K562 (cell line): ENCODE results near the gene ANKRD34A. TPM values are rescaled to one million over a fixed set of nuclear protein-coding genes. Genes with fewer than 3 reads are reported as not detected.

Experiments
- ATAC-seq: fragments of 200-7000 bp; cut with Tn5 transposase; 3 replicates; pipeline ENCODE4 v1.9.1; 2020; ENCODE audit warnings: moderate library complexity
- BruUV-seq: library from RNA; stranded (reverse); fragments of 400-500 nt; replicated peaks from 2 replicates; lab custom pipeline; 2021; lab: Mats Ljungman, UMichigan
- CTCF ChIA-PET: fragments of 300-600 bp; formaldehyde crosslinking; extraction: SDS; loops from one replicate; lab custom pipeline; 2021; ENCODE audit warnings: low intra/inter-chr PET ratio; lab: Yijun Ruan, JAX
- POLR2A ChIA-PET: fragments of 300-600, 350-650 bp; sonication (Branson Sonifier 250); formaldehyde crosslinking; extraction: SDS; loops from one replicate; lab custom pipeline; 2021; ENCODE audit warnings: antibody characterized with exemption, inconsistent platforms; lab: Yijun Ruan, JAX
- DNase-seq, 4 experiments: peaks; one replicate each; pipeline versions ENCODE4 v3.0.0 to v3.0.0-alpha.2; 2011 to 2018; ENCODE audit warnings: low spot score in 3 of 4, mixed read lengths in 3 of 4; ENCODE audit errors: extremely low read depth in 1 of 4
- FAIRE-seq: peaks from 2 replicates; lab custom pipeline; 2011; peaks lifted over from hg19 to GRCh38; lab: Jason Lieb, UNC
- H2AFZ ChIP-seq: 2 replicates; pipeline ENCODE4 v1.6.0; 2011; ENCODE audit warnings: low read depth, low read length, control low read depth, inconsistent platforms
- H3K27ac ChIP-seq: fragments of 200-600 bp; 3 replicates; pipeline ENCODE4 v1.8.0; 2011; ENCODE audit warnings: low read depth, mild to moderate bottlenecking, control low read depth, inconsistent platforms, low read length, moderate library complexity, mixed read lengths; ENCODE audit errors: extremely low read depth
- H3K27me3 ChIP-seq, 2 experiments: fragments of 300-600 bp in 1 of 2; 2 replicates in 1 of 2; 3 replicates in 1 of 2; pipeline versions ENCODE4 v1.6.0 to v1.8.0; 2011; ENCODE audit warnings: inconsistent platforms in 2 of 2, low read length in 2 of 2, mild to moderate bottlenecking in 1 of 2, mixed read lengths in 1 of 2, moderate library complexity in 1 of 2; ENCODE audit not compliant: control insufficient read depth in 2 of 2, insufficient read depth in 2 of 2
- H3K36me3 ChIP-seq: fragments of 300-600 bp; 3 replicates; pipeline ENCODE4 v1.8.0; 2011; ENCODE audit warnings: mild to moderate bottlenecking, low read length, inconsistent platforms; ENCODE audit not compliant: control insufficient read depth, insufficient read depth
- H3K4me1 ChIP-seq, 2 experiments: fragments of 200-600 bp in 1 of 2; replicated peaks in 1 of 2; 2 replicates in 1 of 2; 3 replicates in 1 of 2; pipeline versions ENCODE4 v1.5.1 to v1.8.0; 2011; ENCODE audit warnings: inconsistent platforms in 2 of 2, low read length in 2 of 2, mild to moderate bottlenecking in 1 of 2, mixed read lengths in 1 of 2, moderate library complexity in 1 of 2; ENCODE audit not compliant: control insufficient read depth in 2 of 2, insufficient read depth in 2 of 2
- H3K4me2 ChIP-seq: 2 replicates; pipeline ENCODE4 v1.6.1; 2011; ENCODE audit warnings: low read length, control low read depth, inconsistent platforms, mixed read lengths; ENCODE audit not compliant: insufficient read depth
- H3K4me3 ChIP-seq: fragments of 200-600 bp; sonication (generic), shearing (Covaris generic); 2 replicates; pipeline ENCODE4 v1.5.1; 2016; ENCODE audit warnings: control low read depth, inconsistent platforms
- H3K79me2 ChIP-seq: fragments of 200-600 bp; 3 replicates; pipeline ENCODE4 v1.8.0; 2011; ENCODE audit warnings: low read length, inconsistent platforms; ENCODE audit not compliant: control insufficient read depth, insufficient read depth
- H3K9ac ChIP-seq, 2 experiments: 2 replicates each; pipeline versions ENCODE4 v1.6.0 to v1.6.1; 2011; ENCODE audit warnings: low read depth in 2 of 2, low read length in 2 of 2, control low read depth in 1 of 2, inconsistent platforms in 1 of 2, mild to moderate bottlenecking in 1 of 2, mixed read lengths in 1 of 2; ENCODE audit not compliant: insufficient read depth in 1 of 2
- H3K9me1 ChIP-seq: one replicate; pipeline ENCODE4 v1.6.0; 2011; ENCODE audit warnings: inconsistent platforms, mild to moderate bottlenecking, low read length, moderate library complexity; ENCODE audit not compliant: control insufficient read depth, insufficient read depth
- H3K9me3 ChIP-seq: replicated peaks from 2 replicates; pipeline ENCODE4 v1.5.1; 2011; ENCODE audit warnings: low read depth, low read length, inconsistent platforms; ENCODE audit not compliant: control insufficient read depth, insufficient read depth
- H4K20me1 ChIP-seq: replicated peaks from 2 replicates; pipeline ENCODE4 v1.6.1; 2011; ENCODE audit warnings: low read length, inconsistent platforms, mixed read lengths; ENCODE audit not compliant: control insufficient read depth, insufficient read depth
- ADNP ChIP-seq: fragments of 200-800 bp; sonication (Bioruptor generic); IDR thresholded peaks from 2 replicates; pipeline ENCODE4 v1.6.1; 2016; ENCODE audit warnings: missing genetic modification characterization, missing compliant biosample characterization
- EZH2 ChIP-seq: IDR thresholded peaks from 2 replicates; pipeline ENCODE4 v1.6.1; 2012; ENCODE audit warnings: low read depth, mild to moderate bottlenecking, inconsistent platforms, low read length, borderline replicate concordance
- NCOA1 ChIP-seq: fragments of 450-650 bp; IDR thresholded peaks from 2 replicates; pipeline ENCODE4 v1.6.1; 2016; ENCODE audit warnings: low read depth
- ZNF175 ChIP-seq: fragments of 200-800 bp; sonication (Bioruptor generic); IDR thresholded peaks from 2 replicates; pipeline ENCODE4 v1.6.1; 2016; ENCODE audit warnings: low read depth, mild to moderate bottlenecking, missing genetic modification characterization, missing compliant biosample characterization
- WGBS: fragments of 100-300 bp; shearing (Covaris generic); methylation state at CpG from one replicate; pipeline ENCODE4 v1.1.6; 2016; ENCODE audit warnings: low coverage, mixed read lengths; ENCODE audit not compliant: insufficient coverage; ENCODE audit errors: missing lambda C conversion rate; 5-methylcytosine and 5-hydroxymethylcytosine counted together
- in situ Hi-C: fragments of 300-500 bp; cut with MboI; formaldehyde crosslinking; loops from 4 replicates; pipeline ENCODE4 v1.15.0; 2018; ENCODE audit warnings: inconsistent platforms, mixed read lengths
- intact Hi-C: fragments of 100-400 bp; cut with micrococcal nuclease; formaldehyde crosslinking; loops from 2 replicates; pipeline ENCODE4 v1.14.2; 2022
- polyA plus RNA-seq, 8 experiments: library from polyadenylated mRNA; depleted of rRNA in 4 of 8; stranded (reverse) in 5 of 8; unstranded in 3 of 8; fragments of >200 nt; fragmentation: Nextera tagmentation in 2 of 8; fragmentation: Illumina TruSeq in 1 of 8; extraction: Ambion mirVana in 2 of 8; extraction: Trizol in 1 of 8; gene quantifications; 2 replicates each; pipeline versions ENCODE4 v1.2.1 to v1.2.3, GENCODE V29; 2011 to 2014; ENCODE audit warnings: inconsistent platforms in 1 of 8, missing spikeins in 1 of 8
- total RNA-seq, 7 experiments: library from RNA; depleted of rRNA in 6 of 7; stranded (reverse); fragments of >200 nt in 6 of 7; fragmentation: Illumina TruSeq in 2 of 7; extraction: Trizol in 2 of 7; gene quantifications; 2 replicates each; pipeline versions ENCODE4 v1.2.1 to v1.2.3, GENCODE V29; 2011 to 2021; ENCODE audit warnings: low replicate concordance in 1 of 7
- TF ChIP-seq, protein P1 (sequence below), 3 experiments: fragments of 200-800 bp in 1 of 3; sonication (Bioruptor generic) in 1 of 3; sonication (generic) in 1 of 3; formaldehyde crosslinking in 1 of 3; IDR thresholded peaks; 2 replicates each; pipeline versions ENCODE4 v1.6.1 to v1.8.0; 2016 to 2022; ENCODE audit warnings: mild to moderate bottlenecking in 2 of 3, missing compliant biosample characterization in 2 of 3, missing genetic modification characterization in 2 of 3, missing genetic modification reagents in 1 of 3
- TF ChIP-seq, protein P2 (sequence below): fragments of 450-650 bp; IDR thresholded peaks from 2 replicates; pipeline ENCODE4 v1.6.1; 2018; ENCODE audit not compliant: partially characterized antibody
- TF ChIP-seq, protein P3 (sequence below): fragments of 450-650 bp; formaldehyde crosslinking; IDR thresholded peaks from 2 replicates; pipeline ENCODE4 v1.4.0; 2020; ENCODE audit warnings: mild to moderate bottlenecking, moderate library complexity
- TF ChIP-seq, protein P4 (sequence below): fragments of 200-800 bp; sonication (Bioruptor generic); IDR thresholded peaks from 2 replicates; pipeline ENCODE4 v1.6.1; 2017; ENCODE audit warnings: missing genetic modification characterization, missing compliant biosample characterization

Gene ANKRD34A
- total and polyA plus RNA-seq, 9 of the 15 experiments (the other 6 are each of a cell fraction or from before 2014, with no cell fraction given), result 0.06 to 1.6 (median 0.43) TPM

DNA sequence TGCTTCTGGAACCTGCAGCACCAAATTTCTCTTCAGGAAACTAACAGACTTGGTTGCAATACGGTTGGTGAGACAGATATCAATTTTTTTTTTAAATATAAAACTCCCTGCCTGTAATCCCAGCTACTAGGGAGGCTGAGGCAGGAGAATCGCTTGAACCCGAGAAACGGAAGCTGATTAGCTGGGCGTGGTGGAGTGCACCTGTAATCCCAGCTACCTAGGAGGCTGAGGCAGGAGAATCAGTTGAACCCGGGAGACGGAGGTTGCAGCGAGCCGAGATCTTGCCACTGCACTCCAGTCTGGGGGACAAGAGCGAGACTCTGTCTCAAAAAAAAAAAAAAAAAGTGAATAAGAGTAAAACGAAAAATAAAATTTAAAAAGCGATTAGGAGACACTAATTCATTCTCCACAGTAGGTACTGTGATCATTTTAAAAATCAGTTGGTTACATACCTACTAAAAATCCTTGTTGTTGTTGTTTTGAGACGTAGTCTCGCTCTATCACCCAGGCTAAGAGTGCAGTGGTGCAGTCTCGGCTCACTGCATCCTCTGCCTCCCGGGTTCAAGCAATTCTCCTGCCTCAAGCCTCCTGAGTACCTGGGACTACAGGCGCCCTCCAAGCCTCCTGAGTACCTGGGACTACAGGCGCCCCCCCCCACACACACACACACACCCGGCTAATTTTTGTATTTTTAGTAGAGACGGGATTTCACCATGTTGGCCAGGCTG lies 36.3 kb downstream of the ANKRD34A start:
- Histone ChIP-seq H3K4me2 (peak overlapping the region; percentile 94), H3K9me1 (no peaks in the 10 kb centered on the region), H4K20me1 (0 out of 2 replicates have a peak, but pooled peaks cover 3% of the 10 kb centered on the region), H3K27me3 (no peaks in the 10 kb centered on the region), H2AFZ (peak overlapping the region; percentile 84), H3K9me3 (no peaks in the 10 kb centered on the region), H3K4me1 (peaks cover 12 to 13% of the 10 kb centered on the region in 2 experiments; a peak in 4 of 5 replicates), H3K27ac (peak overlapping the region; percentile 96)
- ChIA-PET CTCF (no interaction called here), POLR2A (interaction anchor here (0.6 to 2.1 kb wide), 32 partner anchors 9 to 123 kb away, joined by 3 to 18 read pairs (median 6); partner anchors contain the start of genes ANKRD34A, ANKRD35, HJV and LIX1L)
- DNase-seq, result no peak
- BruUV-seq, result TSS peak; percentile 91
- 31% methylated on average over 20 of the region's 20 CpGs for whole genome bisulfite sequencing
- intact Hi-C loops, result no loop called here
- TF ChIP-seq, protein P1, sequence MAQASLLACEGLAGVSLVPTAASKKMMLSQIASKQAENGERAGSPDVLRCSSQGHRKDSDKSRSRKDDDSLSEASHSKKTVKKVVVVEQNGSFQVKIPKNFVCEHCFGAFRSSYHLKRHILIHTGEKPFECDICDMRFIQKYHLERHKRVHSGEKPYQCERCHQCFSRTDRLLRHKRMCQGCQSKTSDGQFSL (CRISPR knock-in tag; IDR thresholded peaks at IDR 0.05), result 0 out of 2 replicates have a peak, but pooled peaks have one; percentile 21
- TF ChIP-seq, protein P1 (tag; IDR thresholded peaks at IDR 0.05), result no peak
- TF ChIP-seq, protein P2, sequence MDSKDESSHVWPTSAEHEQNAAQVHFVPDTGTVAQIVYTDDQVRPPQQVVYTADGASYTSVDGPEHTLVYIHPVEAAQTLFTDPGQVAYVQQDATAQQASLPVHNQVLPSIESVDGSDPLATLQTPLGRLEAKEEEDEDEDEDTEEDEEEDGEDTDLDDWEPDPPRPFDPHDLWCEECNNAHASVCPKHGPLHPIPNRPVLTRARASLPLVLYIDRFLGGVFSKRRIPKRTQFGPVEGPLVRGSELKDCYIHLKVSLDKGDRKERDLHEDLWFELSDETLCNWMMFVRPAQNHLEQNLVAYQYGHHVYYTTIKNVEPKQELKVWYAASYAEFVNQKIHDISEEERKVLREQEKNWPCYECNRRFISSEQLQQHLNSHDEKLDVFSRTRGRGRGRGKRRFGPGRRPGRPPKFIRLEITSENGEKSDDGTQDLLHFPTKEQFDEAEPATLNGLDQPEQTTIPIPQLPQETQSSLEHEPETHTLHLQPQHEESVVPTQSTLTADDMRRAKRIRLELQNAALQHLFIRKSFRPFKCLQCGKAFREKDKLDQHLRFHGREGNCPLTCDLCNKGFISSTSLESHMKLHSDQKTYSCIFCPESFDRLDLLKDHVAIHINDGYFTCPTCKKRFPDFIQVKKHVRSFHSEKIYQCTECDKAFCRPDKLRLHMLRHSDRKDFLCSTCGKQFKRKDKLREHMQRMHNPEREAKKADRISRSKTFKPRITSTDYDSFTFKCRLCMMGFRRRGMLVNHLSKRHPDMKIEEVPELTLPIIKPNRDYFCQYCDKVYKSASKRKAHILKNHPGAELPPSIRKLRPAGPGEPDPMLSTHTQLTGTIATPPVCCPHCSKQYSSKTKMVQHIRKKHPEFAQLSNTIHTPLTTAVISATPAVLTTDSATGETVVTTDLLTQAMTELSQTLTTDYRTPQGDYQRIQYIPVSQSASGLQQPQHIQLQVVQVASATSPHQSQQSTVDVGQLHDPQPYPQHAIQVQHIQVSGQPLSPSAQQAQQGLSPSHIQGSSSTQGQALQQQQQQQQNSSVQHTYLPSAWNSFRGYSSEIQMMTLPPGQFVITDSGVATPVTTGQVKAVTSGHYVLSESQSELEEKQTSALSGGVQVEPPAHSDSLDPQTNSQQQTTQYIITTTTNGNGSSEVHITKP, result peak; percentile 91
- TF ChIP-seq ADNP (tag), result 0 out of 2 replicates have a peak, but pooled peaks have one; percentile 41
- TF ChIP-seq, protein P3, sequence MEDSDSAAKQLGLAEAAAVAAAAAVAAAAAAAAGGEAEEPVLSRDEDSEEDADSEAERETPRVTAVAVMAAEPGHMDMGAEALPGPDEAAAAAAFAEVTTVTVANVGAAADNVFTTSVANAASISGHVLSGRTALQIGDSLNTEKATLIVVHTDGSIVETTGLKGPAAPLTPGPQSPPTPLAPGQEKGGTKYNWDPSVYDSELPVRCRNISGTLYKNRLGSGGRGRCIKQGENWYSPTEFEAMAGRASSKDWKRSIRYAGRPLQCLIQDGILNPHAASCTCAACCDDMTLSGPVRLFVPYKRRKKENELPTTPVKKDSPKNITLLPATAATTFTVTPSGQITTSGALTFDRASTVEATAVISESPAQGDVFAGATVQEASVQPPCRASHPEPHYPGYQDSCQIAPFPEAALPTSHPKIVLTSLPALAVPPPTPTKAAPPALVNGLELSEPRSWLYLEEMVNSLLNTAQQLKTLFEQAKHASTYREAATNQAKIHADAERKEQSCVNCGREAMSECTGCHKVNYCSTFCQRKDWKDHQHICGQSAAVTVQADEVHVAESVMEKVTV (CRISPR knock-in tag), result 0 out of 2 replicates have a peak, but pooled peaks have one; percentile 11
- TF ChIP-seq, protein P4, sequence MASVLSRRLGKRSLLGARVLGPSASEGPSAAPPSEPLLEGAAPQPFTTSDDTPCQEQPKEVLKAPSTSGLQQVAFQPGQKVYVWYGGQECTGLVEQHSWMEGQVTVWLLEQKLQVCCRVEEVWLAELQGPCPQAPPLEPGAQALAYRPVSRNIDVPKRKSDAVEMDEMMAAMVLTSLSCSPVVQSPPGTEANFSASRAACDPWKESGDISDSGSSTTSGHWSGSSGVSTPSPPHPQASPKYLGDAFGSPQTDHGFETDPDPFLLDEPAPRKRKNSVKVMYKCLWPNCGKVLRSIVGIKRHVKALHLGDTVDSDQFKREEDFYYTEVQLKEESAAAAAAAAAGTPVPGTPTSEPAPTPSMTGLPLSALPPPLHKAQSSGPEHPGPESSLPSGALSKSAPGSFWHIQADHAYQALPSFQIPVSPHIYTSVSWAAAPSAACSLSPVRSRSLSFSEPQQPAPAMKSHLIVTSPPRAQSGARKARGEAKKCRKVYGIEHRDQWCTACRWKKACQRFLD (CRISPR knock-in tag), result 0 out of 2 replicates have a peak, but pooled peaks have one; percentile 30
- TF ChIP-seq EZH2, result no peak
- peak; percentile 24; the same call in 1 of the 2 replicates for TF ChIP-seq ZNF175 (CRISPR knock-in tag)
- no peak for TF ChIP-seq NCOA1
- TF ChIP-seq, all 486 proteins: peak for 6
- H3K79me2 ChIP-seq, result peaks cover 22% of the 10 kb centered on the region
- FAIRE-seq, result no peak
- peak overlapping the region; percentile 67 to 96 for H3K9ac ChIP-seq
- H3K4me3 ChIP-seq, result peak overlapping the region; percentile 70
- in situ Hi-C loops, result no loop called here
- peaks cover 23% of the 10 kb centered on the region for H3K36me3 ChIP-seq
- peak; percentile 15 for ATAC-seq
